ENCODE data around the gene TAF1B. TPM values are rescaled to one million over a fixed set of nuclear protein-coding genes. Genes with fewer than 3 reads are reported as not detected.

The TAF1B gene
- total RNA-seq, 1 donor from 2014 or later: 6.3 TPM

Other genes starting within 250 kb of the TAF1B start
- 116 TPM for gene YWHAQ, start 212.5 kb upstream of the TAF1B start, total RNA-seq
- gene GRHL1, start 108.2 kb downstream of the TAF1B start, total RNA-seq: 0.81 TPM
- 28.2 TPM for gene KLF11, start 200.1 kb downstream of the TAF1B start, total RNA-seq
- gene CYS1, start 236.9 kb downstream of the TAF1B start, total RNA-seq: 3.2 TPM

Measured in Right ventricle myocardium inferior (tissue), 1 donor.